Adrenal gland (tissue), 5 donors: ENCODE results near the gene ATP6V1C2.

Experiments used
- CTCF ChIP-seq, 6 experiments: fragments of 450-650 bp in 4 of 6; fragments of 200-600 bp in 2 of 6; sonication (generic) in 1 of 6; IDR thresholded peaks; 1 replicate in 5 of 6; 2 replicates in 1 of 6; pipeline versions ENCODE4 v1.5.1 to v1.8.0; 2016 to 2021; ENCODE audit warnings: antibody characterized with exemption in 6 of 6, mild to moderate bottlenecking in 2 of 6, moderate library complexity in 1 of 6
- POLR2A ChIP-seq, 2 donors: fragments of 450-650 bp; IDR thresholded peaks; one replicate each; pipeline ENCODE4 v1.6.1; 2017; ENCODE audit warnings: antibody characterized with exemption in 2 of 2, mild to moderate bottlenecking in 2 of 2, moderate library complexity in 1 of 2
- donor health status: DM: no; HTN: no; CAD: no.

DNA sequence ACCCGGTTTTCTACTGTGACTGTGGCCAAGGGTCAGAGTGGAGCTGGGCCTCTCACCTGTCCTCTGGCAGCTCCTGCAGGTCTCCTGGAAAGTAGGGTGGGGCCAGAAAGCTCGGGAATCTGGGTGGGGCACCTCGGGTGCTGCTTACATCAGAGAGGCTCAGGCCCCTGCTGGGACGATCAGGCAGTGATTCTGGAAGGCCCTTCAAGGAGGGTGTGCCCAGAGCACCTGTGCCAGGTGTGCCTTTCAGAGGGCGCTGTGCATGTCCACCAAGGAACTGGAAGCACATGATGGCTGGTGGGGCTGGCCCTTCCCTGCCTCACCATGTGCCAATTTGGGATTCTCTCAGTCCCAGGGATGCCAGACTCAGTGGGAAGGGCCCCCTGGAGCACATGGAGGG, 44.0 kb downstream of the ATP6V1C2 start:
- TF ChIP-seq CTCF (IDR thresholded peaks at IDR 0.05): no peak
- no peak for TF ChIP-seq POLR2A (IDR thresholded peaks at IDR 0.05)
